Measurements from ENCODE around the gene TCERG1L. TPM values are rescaled to one million over a fixed set of nuclear protein-coding genes. Genes with fewer than 3 reads are reported as not detected.

The TCERG1L gene
- total RNA-seq, 1 experiment from 2014 or later, result 1.5 TPM

- TF ChIP-seq ZNF532 (CRISPR knock-in tag; IDR thresholded peaks at IDR 0.05; ENCODE audit: borderline replicate concordance), result no peak
- TF ChIP-seq NR2C2 (CRISPR knock-in tag; IDR thresholded peaks at IDR 0.05), result no peak
- no peak for TF ChIP-seq TEAD4 (CRISPR knock-in tag; IDR thresholded peaks at IDR 0.05)
- TF ChIP-seq CTCF (IDR thresholded peaks at IDR 0.05), result no peak
- no peak for TF ChIP-seq EMX1 (CRISPR knock-in tag; IDR thresholded peaks at IDR 0.05)
- TF ChIP-seq GTF2I (CRISPR knock-in tag; conservative IDR thresholded peaks at IDR 0.05), result no peak
- TF ChIP-seq ATF2 (CRISPR knock-in tag; IDR thresholded peaks at IDR 0.05; ENCODE audit: borderline replicate concordance, low read depth), result no peak
- TF ChIP-seq OVOL2 (CRISPR knock-in tag; IDR thresholded peaks at IDR 0.05; ENCODE audit: borderline replicate concordance), result no peak
- TF ChIP-seq GABPB1 (CRISPR knock-in tag; IDR thresholded peaks at IDR 0.05), result no peak
- TF ChIP-seq ZMAT4 (CRISPR knock-in tag; IDR thresholded peaks at IDR 0.05), result no peak
Observed at GRCh38 chr10:131059881-131060280, 251.6 kb downstream of the TCERG1L start (continued).

GRCh38 chr10:131058799-131059198, 252.7 kb downstream of the TCERG1L start:
- Mint-ChIP-seq H3K36me3 (peaks cover 52% of the 10 kb centered on the region), H3K27ac (no peak overlapping the region), H3K9me3 (peaks cover 56% of the 10 kb centered on the region), H3K4me1 (peaks cover 3% of the 10 kb centered on the region; the same call in 1 of the 2 replicates), H3K27me3 (ENCODE audit: low read depth) (peaks cover 5% of the 10 kb centered on the region), H3K4me3 (no peak overlapping the region)
- CTCF ChIA-PET, result no interaction called here
- POLR2A ChIA-PET, result no interaction called here
- no peak for DNase-seq (ENCODE audit: low spot score)
- TF ChIP-seq ETV6 (CRISPR knock-in tag; IDR thresholded peaks at IDR 0.05) (no peak), MLX (CRISPR knock-in tag; IDR thresholded peaks at IDR 0.05) (no peak), ZNF512 (CRISPR knock-in tag; IDR thresholded peaks at IDR 0.05; ENCODE audit: borderline replicate concordance) (no peak), TCF7 (CRISPR knock-in tag; IDR thresholded peaks at IDR 0.05; ENCODE audit: low read depth) (no peak), ZMAT4 (CRISPR knock-in tag; IDR thresholded peaks at IDR 0.05) (no peak), RORB (CRISPR knock-in tag; IDR thresholded peaks at IDR 0.05) (no peak), ATF6 (CRISPR knock-in tag; IDR thresholded peaks at IDR 0.05) (no peak), NFE2L1 (CRISPR knock-in tag; IDR thresholded peaks at IDR 0.05) (no peak), E2F5 (CRISPR knock-in tag; IDR thresholded peaks at IDR 0.05) (no peak)
- ATAC-seq, result no peak

Measured in WTC11 (cell line).